Limb (tissue), 2 donors: ENCODE measurements around the gene EPHA6.
"Not testable (repeated sequence)": the region's sequence is repeated elsewhere in the genome, so short reads cannot be mapped to it uniquely, and the experiment has no call there.

Experiments used
- DNase-seq, 2 donors: peaks; one replicate each; pipeline ENCODE4 v3.0.0-alpha.2; 2016; ENCODE audit errors: extremely low spot score in 2 of 2

The EPHA6 gene

DNA sequence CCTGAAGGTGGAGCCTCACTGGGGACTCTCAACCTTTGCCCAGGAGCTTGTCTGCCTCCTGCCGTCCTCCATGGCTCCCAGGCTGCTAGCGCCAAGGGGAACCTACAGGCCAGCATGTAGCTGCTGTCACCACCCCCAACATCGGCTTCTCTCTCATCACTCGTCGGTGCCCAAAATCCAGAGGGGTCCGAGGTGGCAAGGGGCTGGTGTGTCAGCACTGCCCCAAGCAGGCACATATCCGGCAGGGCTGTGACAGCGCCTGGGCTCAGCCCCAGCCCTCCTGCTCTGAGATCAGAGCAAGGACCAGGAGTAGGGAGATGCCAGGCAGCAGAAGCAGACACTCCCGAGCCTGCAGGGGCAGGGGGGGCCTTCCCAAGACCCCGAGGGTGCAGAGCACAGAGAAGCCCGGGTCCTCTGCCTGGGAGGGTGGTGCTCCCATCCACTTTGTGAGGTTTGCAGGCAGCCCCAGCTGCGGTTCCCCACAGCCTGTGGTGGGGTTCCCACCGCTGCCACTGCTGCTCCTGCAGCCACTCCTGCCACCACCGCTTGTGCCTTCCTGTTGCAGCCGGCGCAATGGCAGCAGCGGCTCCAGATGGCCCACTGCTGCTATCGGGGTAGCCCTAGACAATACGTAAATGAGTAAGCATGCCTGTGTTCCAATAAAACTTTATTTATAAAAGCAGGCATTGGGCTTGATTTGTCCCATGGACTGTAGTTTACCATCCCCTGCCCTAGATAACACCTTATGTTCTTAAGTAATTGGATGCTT is 451.0 kb downstream of the EPHA6 start:
- no peak for DNase-seq

- no peak for DNase-seq
Measured at GRCh38 chr3:97269202-97269601, 454.8 kb downstream of the EPHA6 start.

DNA sequence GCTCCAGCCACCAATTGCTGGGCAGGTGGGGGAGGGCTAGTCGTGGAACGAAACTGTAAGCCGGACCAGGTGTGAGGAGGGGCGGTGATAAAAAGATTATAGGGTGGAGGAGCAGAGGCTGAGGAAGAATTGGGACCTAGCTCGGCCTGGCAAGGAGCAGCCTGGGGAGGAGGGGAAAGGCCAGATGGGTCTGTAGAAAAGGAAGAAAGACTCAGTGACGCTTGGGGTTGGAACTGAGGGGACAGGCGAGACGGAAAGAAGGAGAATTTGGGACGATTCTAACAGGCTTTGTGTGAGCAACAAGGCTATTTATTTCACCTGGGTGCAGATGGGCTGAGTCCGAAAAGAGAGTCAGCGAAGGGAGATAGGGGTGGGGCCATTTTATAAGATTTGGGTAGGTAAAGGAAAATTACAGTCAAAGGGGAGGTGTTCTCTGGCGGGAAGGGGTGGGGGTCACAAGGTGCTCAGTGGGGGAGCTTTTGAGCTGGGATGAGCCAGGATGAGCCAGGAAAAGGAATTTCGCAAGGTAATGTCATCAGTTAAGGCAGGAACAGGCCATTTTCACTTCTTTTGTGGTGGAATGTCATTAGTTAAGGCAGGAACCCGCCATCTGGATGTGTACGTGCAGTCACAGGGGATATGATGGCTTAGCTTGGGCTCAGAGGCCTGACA is 462.6 kb downstream of the EPHA6 start:
- DNase-seq = not testable (repeated sequence)

- no peak for DNase-seq
Measured at GRCh38 chr3:97277708-97278107, 463.3 kb downstream of the EPHA6 start.

DNA sequence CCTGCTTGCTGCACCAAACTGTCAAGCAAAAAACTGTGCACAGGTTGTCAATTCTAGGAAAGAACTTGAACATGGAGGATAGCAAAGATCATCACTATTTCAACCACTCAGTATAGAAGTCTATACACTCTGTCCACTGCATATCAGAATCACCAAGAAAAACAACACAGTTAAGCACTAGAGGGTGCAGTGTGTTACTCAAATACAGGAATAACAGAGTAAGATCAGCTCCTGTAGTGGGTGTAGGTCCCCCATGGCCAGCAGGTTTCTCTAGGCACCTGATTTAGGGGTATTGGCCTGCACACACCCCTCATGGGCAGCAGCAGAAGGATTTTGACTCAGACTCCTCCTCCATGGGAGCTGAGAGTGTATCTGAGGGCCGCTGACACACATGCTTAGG is 464.1 kb downstream of the EPHA6 start:
- no peak for DNase-seq

- no peak for DNase-seq
Measured at GRCh38 chr3:97291901-97292300, 477.5 kb downstream of the EPHA6 start.

DNA sequence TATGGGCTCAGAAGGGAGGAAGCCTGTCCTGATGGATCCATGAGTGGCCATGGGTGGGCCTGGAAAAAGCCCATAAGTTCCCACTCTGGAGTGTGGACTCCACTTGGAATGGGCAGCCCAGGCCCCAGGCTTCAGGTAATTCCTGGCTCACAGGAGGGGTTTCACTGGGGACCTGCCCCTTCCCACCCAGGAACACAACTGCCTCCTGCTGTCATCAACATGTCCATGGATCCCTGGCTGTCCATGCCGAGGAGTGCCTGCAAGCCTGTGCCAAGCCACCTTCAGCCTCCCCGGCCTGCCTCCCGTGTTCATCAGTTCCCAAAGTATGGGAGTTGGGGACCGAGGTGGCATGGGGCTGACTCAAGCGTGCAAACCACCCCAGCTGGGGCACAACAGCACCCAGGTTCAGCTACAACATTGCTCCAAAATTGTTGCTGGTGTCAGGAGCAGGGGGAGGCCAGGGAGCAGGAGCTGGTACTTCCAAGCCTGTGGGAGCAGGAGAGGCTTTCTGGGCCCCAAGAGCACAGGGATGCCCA is 479.3 kb downstream of the EPHA6 start:
- DNase-seq = no peak

DNA sequence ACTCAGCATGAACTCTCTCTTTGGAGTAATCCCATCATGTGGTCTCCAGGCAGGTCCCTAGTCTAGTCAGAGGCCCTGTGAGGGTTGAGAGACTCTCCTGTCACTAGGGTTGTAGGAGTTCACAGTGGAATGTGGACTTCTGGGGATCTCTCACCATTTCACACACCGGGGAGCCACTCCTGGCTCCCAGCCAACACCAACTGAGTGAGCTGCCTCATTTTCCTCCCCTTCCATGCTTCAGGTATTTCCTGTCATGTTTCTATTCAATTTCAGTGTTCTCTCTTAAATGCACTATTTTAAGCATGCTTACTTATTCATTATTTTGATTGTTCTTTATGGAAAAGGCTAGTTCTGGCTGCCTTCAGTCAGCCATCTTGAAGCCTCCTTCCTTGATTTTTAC is 482.6 kb downstream of the EPHA6 start:
- no peak for DNase-seq

DNA sequence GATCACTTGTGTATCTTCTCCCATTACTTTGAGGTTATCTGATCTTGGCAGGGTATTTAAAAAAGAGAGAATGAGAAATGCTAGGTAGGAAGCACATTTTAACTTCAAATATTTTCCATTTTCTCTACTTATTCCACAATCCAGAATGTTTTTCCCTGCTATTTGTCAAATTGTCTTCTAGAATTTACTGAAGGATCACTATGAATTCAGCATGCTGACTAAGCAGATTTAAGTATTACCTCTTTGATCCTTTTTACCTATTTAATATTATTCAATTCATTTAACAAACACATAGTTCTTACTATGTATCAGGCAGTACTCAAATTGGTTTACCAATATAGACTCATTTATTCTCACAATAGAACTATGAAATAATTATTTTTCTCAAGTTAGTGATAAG is 486.7 kb downstream of the EPHA6 start:
- no peak for DNase-seq

DNA sequence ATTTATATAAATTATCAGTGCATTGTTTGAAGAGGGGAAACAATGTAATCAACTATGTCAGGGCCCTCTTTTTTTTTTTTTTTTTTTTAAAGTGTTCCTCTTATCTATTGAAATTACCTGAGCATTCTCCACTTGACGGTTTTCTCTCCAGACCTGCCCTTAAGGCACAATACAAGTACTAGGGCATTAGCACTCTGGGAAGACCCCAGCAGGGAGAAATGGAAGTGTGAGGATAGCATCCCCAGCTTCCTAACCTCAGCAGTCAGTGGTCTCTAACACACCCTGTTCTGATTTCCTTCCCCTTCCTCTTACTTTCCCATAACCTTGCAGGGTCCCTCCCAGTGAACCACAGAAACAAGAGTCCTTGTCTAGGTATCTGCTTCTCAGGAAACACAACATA is 491.8 kb downstream of the EPHA6 start:
- DNase-seq = no peak

GRCh38 chr3:97338375-97338774 is 524.0 kb downstream of the EPHA6 start:
- no peak for DNase-seq

DNA sequence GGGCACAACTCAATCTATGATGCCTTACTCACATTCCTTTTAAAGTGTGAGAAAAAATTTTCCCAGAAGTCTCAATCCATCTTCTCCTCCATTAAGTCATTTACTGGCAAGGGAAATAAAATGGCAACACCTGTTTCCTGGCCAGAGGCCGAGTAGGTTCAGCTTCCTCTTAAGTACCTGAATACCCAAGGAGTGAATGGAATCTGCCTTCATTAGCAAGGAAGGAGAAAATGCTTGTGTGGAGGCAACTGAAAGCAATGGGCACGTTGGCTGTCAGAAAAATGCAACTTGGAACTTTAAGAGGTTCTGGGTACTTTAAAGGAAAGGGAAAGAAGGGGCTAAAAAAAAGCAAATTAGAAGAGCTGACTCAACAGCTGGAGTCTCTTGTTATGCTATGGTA is 526.5 kb downstream of the EPHA6 start:
- DNase-seq = no peak

- DNase-seq = no peak
Measured at GRCh38 chr3:97347780-97348179, 533.4 kb downstream of the EPHA6 start.

DNA sequence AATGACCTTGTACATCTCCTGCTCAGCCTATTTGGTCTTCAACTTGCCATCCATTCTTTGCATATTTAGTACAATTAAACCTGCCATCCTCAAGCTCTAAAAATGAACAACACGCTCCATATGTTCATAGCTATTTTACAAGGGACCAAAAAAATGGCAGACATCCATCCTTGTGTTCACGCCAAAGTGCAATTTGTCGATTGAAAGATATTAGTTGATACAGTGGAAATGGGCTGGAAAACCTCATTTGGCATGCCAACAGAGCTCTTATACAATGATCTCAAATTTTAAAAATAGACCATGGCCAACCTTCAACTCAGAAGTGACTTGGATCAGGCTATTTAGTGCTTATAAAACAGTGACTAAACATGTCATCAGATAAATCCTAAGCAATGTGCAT is 536.6 kb downstream of the EPHA6 start:
- DNase-seq = no peak

GRCh38 chr3:97353176-97353575 is 538.8 kb downstream of the EPHA6 start:
- DNase-seq = no peak

GRCh38 chr3:97359977-97360376 is 545.6 kb downstream of the EPHA6 start:
- DNase-seq = no peak

DNA sequence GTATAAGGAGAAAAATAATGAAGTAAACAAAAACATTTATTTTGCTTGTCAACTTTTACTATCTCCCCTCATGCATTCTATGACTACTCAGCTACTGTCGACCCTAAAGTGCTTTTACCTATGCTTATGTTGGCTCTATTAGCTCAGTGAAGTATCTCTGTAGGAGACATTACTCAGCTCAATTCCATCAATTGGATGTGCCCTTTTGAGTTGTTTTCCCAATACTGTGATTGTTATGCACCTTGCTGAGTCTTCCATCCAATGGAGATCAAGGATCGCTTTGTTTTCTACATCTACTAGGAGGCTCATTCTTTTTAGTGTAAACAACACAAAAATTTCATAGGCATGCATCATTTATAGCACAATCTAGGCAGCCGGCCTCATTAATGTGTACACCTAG is 546.4 kb downstream of the EPHA6 start:
- no peak for DNase-seq

DNA sequence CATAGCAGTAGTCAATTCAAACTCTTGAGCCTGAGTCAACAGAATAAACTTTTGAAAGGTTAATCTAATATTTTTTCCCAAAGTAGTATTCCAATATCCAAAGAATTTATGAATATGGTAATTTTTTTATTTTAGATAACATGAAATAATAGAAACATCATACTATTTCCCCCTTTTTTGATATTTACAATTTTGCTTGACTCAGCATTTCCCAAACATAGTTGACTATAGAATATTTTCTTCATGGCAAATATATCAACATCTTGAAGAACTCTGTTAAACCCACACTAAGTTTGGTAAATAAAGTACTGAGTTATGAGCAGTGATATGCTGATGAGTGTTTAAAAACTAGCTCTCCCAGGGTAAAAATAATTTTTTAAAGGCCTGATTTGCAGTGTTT is 570.2 kb downstream of the EPHA6 start:
- no peak for DNase-seq

DNA sequence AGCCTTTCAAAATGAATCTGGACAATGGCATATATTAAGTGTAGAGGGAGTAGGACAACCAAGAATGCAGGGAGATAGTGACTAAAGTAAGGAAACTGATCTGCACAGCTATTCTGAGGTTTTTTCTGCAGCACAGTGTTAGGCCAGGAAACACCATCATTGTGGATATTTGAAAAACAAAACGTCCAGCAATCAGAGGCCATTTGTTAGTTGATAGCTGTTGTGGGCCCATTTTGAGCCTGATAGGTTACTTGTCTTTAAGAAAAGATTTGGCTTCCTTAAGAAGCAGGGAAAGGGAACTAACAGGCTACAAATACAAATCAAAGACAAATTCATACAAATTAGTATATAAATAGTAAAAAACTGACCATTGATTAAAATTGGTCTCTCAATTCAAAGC is 574.4 kb downstream of the EPHA6 start:
- no peak for DNase-seq

DNA sequence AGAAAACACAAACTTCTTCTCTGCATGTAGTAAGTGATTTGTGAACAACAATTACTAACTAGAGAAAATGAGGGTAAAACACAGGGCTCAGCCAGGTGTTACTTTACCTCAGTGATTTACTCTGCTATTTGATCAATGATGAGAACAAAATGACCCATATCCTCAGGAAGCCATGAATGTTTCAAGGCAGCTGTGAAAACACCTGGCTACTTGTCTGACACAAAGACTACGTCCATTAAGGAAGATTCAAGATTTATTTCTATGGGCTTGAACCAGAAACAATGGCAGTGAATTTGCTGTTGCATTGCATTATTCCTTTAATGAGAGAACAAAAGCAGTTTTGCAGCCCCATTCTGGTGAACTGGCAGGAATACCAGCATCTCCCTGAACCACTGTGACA is 575.5 kb downstream of the EPHA6 start:
- DNase-seq = no peak

DNA sequence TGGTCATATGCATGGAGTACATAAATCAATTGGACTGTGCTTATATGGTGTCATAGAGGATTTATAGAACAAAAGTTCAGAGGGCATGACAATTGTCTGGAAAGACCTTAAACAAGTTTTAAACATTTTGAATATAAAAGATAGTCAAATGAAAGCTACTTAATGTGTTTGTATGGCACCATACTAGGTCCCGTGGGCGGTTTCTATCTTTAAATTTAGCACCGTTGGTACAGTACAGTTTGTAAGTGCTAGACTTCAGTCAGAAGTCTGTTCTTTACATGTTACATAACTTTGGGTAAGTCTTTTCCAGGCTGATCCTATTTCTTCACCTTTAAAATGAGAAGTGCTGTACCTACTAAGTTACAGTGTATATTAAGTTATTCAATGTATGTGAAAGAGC is 576.8 kb downstream of the EPHA6 start:
- no peak for DNase-seq

DNA sequence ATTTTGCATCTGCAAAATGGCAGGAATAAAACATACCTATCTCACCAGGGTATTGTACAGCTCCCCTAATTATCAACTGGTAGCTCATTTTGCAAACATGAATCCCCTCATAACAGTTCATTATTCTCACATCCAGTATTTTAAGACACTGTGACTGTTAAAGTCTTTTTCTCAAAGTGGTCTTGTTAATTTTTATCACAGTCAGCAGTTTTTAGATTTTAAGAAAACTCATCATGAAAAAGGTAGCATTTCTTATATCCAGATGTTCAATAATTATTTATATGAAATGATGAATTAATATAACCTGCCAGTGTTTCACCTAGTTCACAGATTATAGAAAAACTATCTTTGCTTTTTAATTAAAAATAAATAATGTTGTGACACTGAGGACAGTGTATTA is 595.2 kb downstream of the EPHA6 start:
- DNase-seq = no peak

- no peak for DNase-seq
Measured at GRCh38 chr3:97421565-97421964, 607.2 kb downstream of the EPHA6 start.
